Liver (tissue), 9 donors: ENCODE results near the gene GPR39. TPM values are rescaled to one million over a fixed set of nuclear protein-coding genes. Genes with fewer than 3 reads are reported as not detected.

ENCODE experiments used
- DNase-seq: peaks from one replicate; pipeline ENCODE4 v3.0.0-alpha.2; 2017; ENCODE audit warnings: low spot score
- H3K27ac ChIP-seq, 2 donors: one replicate each; pipeline ENCODE4 v1.7.0; 2013; ENCODE audit warnings: inconsistent platforms in 2 of 2, low read length in 2 of 2, control low read depth in 1 of 2, low read depth in 1 of 2, mild to moderate bottlenecking in 1 of 2
- H3K27me3 ChIP-seq, 4 donors: one replicate each; pipeline versions ENCODE4 v1.6.1 to v1.7.0; 2013; ENCODE audit warnings: low read length in 3 of 4, inconsistent platforms in 1 of 4, mild to moderate bottlenecking in 1 of 4, moderate library complexity in 1 of 4; ENCODE audit not compliant: control insufficient read depth in 4 of 4, insufficient read depth in 4 of 4
- H3K36me3 ChIP-seq, 4 donors: one replicate each; pipeline versions ENCODE4 v1.6.1 to v1.7.0; 2013; ENCODE audit warnings: low read length in 3 of 4, mild to moderate bottlenecking in 3 of 4, low read depth in 1 of 4, moderate library complexity in 1 of 4; ENCODE audit not compliant: control insufficient read depth in 4 of 4, insufficient read depth in 3 of 4
- H3K4me1 ChIP-seq, 4 donors: one replicate each; pipeline versions ENCODE4 v1.6.1 to v1.7.0; 2013; ENCODE audit warnings: low read length in 3 of 4, mild to moderate bottlenecking in 3 of 4, moderate library complexity in 1 of 4; ENCODE audit not compliant: control insufficient read depth in 4 of 4, insufficient read depth in 4 of 4
- H3K4me3 ChIP-seq, 3 donors: one replicate each; pipeline versions ENCODE4 v1.6.1 to v1.7.0; 2013; ENCODE audit warnings: low read length in 3 of 3, control low read depth in 1 of 3, low read depth in 1 of 3, mild to moderate bottlenecking in 1 of 3
- H3K9ac ChIP-seq, 2 donors: one replicate each; pipeline ENCODE4 v1.7.0; 2013; ENCODE audit warnings: low read length in 2 of 2, mild to moderate bottlenecking in 2 of 2, moderate library complexity in 2 of 2, control low read depth in 1 of 2, low read depth in 1 of 2
- H3K9me3 ChIP-seq, 4 donors: one replicate each; pipeline versions ENCODE4 v1.6.1 to v1.7.0; 2013; ENCODE audit warnings: low read length in 3 of 4; ENCODE audit not compliant: control insufficient read depth in 4 of 4
- EGR1 ChIP-seq, 2 donors: IDR thresholded peaks; 2 replicates each; pipeline ENCODE4 v1.6.1; 2016 to 2018; ENCODE audit warnings: antibody characterized with exemption in 2 of 2, low read depth in 2 of 2
- FOXA1 ChIP-seq: IDR thresholded peaks from 2 replicates; pipeline ENCODE4 v1.6.1; 2016; ENCODE audit warnings: antibody characterized with exemption
- FOXA2 ChIP-seq: IDR thresholded peaks from 2 replicates; pipeline ENCODE4 v1.6.1; 2016; ENCODE audit warnings: antibody characterized with exemption
- GABPA ChIP-seq, 2 donors: IDR thresholded peaks in 1 of 2; conservative IDR thresholded peaks in 1 of 2; 2 replicates each; pipeline ENCODE4 v1.6.1; 2016; ENCODE audit warnings: antibody characterized with exemption in 2 of 2, mild to moderate bottlenecking in 1 of 2, moderate library complexity in 1 of 2
- HNF4A ChIP-seq, 2 donors: conservative IDR thresholded peaks; 2 replicates each; pipeline ENCODE4 v1.6.1; 2016; ENCODE audit warnings: antibody characterized with exemption in 2 of 2, mild to moderate bottlenecking in 2 of 2
- HNF4G ChIP-seq: IDR thresholded peaks from 2 replicates; pipeline ENCODE4 v1.6.1; 2016; ENCODE audit warnings: antibody characterized with exemption
- JUND ChIP-seq, 2 donors: IDR thresholded peaks; 2 replicates each; pipeline ENCODE4 v1.6.1; 2016; ENCODE audit warnings: antibody characterized with exemption in 2 of 2
- NR2F2 ChIP-seq: IDR thresholded peaks from 2 replicates; pipeline ENCODE4 v1.6.1; 2016; ENCODE audit warnings: antibody characterized with exemption
- RAD21 ChIP-seq, 2 donors: IDR thresholded peaks; 2 replicates each; pipeline ENCODE4 v1.6.1; 2016; ENCODE audit warnings: antibody characterized with exemption in 2 of 2, mild to moderate bottlenecking in 2 of 2
- RXRA ChIP-seq, 2 donors: IDR thresholded peaks; 2 replicates each; pipeline ENCODE4 v1.6.1; 2017 to 2018; ENCODE audit warnings: antibody characterized with exemption in 2 of 2, mild to moderate bottlenecking in 1 of 2
- SP1 ChIP-seq: IDR thresholded peaks from 2 replicates; pipeline ENCODE4 v1.6.1; 2018; ENCODE audit warnings: antibody characterized with exemption, mild to moderate bottlenecking
- TAF1 ChIP-seq: conservative IDR thresholded peaks from 2 replicates; pipeline ENCODE4 v1.6.1; 2016; ENCODE audit warnings: antibody characterized with exemption, mild to moderate bottlenecking
- YY1 ChIP-seq: IDR thresholded peaks from 2 replicates; pipeline ENCODE4 v1.6.1; 2016; ENCODE audit warnings: antibody characterized with exemption, mild to moderate bottlenecking
- WGBS: extraction: QIAGEN DNeasy Blood & Tissue Kit; methylation state at CpG from one replicate; pipeline ENCODE4 v1.1.7; 2013; 5-methylcytosine and 5-hydroxymethylcytosine counted together
- polyA plus RNA-seq, 2 donors: library from polyadenylated mRNA; stranded (reverse) in 1 of 2; unstranded in 1 of 2; fragments of 200-250 nt in 1 of 2; fragments of >200 nt in 1 of 2; fragmentation: Nextera tagmentation in 1 of 2; extraction: Ambion mirVana in 1 of 2; gene quantifications; one replicate each; pipeline versions ENCODE4 v1.2.1 to v1.2.3, GENCODE V29; 2013 to 2015
- total RNA-seq, 2 donors: library from RNA; depleted of rRNA; stranded (reverse); fragments of >200 nt; gene quantifications; one replicate each; pipeline ENCODE4 v1.2.3, GENCODE V29; 2014
- TF ChIP-seq, protein P1 (sequence below): IDR thresholded peaks from 2 replicates; pipeline ENCODE4 v1.6.1; 2016; ENCODE audit warnings: antibody characterized with exemption, mild to moderate bottlenecking
- TF ChIP-seq, protein P2 (sequence below): fragments of 150-350 bp; IDR thresholded peaks from 2 replicates; pipeline ENCODE4 v1.5.1; 2017; ENCODE audit warnings: improper control_type of control experiment, low read depth, low read length; ENCODE audit not compliant: missing input control
- TF ChIP-seq, protein P3 (sequence below): IDR thresholded peaks from 2 replicates; pipeline ENCODE4 v1.6.1; 2016; ENCODE audit warnings: antibody characterized with exemption
- TF ChIP-seq, protein P4 (sequence below): IDR thresholded peaks from 2 replicates; pipeline ENCODE4 v1.6.1; 2016; ENCODE audit warnings: antibody characterized with exemption
- TF ChIP-seq, protein P5 (sequence below): IDR thresholded peaks from 2 replicates; pipeline ENCODE4 v1.6.1; 2016; ENCODE audit warnings: antibody characterized with exemption
- donor health status: healthy.
- donor health status: healthy.
- donor health status: healthy.
- donor health status: healthy.
- donor health status: healthy.

The GPR39 gene
- total and polyA plus RNA-seq, 4 donors, result 2.2 to 13.0 (median 2.8) TPM

DNA sequence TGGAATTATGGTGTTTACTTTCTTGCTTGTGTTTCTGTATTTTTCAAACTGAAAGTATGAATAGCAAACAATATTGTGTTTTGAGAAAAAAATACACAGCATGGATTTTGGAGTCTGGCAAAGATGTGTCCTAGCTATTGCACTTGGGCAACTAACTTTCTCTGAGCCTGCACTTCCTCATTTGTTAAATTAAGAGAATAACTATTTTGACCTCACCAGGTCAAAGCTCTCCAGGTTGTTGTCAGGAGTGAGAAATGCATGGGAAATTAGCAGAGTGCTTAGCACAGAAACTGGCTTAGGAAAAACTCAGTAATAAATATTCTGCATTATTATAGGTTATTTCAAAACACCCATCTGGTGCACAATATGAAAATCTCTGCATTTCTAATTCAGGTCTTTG, 225.2 kb downstream of the GPR39 start:
- no peaks in the 10 kb centered on the region for H3K36me3 ChIP-seq
- no peak overlapping the region for H3K9ac ChIP-seq
- no peak for DNase-seq
- TF ChIP-seq RAD21 (IDR thresholded peaks at IDR 0.05) (no peak), RXRA (IDR thresholded peaks at IDR 0.05) (peak; percentile 12 to 30), FOXA1 (no peak)
- TF ChIP-seq, protein P1, sequence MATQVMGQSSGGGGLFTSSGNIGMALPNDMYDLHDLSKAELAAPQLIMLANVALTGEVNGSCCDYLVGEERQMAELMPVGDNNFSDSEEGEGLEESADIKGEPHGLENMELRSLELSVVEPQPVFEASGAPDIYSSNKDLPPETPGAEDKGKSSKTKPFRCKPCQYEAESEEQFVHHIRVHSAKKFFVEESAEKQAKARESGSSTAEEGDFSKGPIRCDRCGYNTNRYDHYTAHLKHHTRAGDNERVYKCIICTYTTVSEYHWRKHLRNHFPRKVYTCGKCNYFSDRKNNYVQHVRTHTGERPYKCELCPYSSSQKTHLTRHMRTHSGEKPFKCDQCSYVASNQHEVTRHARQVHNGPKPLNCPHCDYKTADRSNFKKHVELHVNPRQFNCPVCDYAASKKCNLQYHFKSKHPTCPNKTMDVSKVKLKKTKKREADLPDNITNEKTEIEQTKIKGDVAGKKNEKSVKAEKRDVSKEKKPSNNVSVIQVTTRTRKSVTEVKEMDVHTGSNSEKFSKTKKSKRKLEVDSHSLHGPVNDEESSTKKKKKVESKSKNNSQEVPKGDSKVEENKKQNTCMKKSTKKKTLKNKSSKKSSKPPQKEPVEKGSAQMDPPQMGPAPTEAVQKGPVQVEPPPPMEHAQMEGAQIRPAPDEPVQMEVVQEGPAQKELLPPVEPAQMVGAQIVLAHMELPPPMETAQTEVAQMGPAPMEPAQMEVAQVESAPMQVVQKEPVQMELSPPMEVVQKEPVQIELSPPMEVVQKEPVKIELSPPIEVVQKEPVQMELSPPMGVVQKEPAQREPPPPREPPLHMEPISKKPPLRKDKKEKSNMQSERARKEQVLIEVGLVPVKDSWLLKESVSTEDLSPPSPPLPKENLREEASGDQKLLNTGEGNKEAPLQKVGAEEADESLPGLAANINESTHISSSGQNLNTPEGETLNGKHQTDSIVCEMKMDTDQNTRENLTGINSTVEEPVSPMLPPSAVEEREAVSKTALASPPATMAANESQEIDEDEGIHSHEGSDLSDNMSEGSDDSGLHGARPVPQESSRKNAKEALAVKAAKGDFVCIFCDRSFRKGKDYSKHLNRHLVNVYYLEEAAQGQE, result no peak
- peaks cover 2 to 18% (median 13%) of the 10 kb centered on the region in 4 donors for H3K4me1 ChIP-seq
- no peak overlapping the region for H3K27ac ChIP-seq
- H3K4me3 ChIP-seq, result no peak overlapping the region
- no peaks in the 10 kb centered on the region for H3K9me3 ChIP-seq
- no peaks in the 10 kb centered on the region for H3K27me3 ChIP-seq

DNA sequence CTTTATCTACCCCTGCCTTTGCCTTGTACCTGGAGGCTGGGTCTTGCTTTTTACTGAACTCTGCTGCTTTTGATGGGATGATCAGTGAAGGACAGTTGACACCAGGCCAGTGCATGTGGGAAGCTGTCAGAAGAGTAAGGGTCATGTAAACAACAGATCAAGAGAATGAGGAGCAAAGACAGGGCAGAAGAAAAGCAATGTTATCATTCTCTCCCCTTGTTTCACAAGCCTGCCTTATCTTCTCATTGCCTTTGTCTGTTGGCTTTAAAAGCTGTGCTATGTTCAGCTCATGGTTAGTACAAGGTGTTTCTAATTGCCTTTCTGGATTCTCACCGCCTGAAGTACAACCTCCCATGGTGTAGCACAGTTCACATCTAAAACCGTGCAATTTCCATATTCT, 225.8 kb downstream of the GPR39 start:
- Histone ChIP-seq H3K4me1 (peaks cover 2 to 16% (median 13%) of the 10 kb centered on the region in 4 donors), H3K27ac (no peak overlapping the region)
- WGBS, result 29% methylated on average over 2 of the region's 2 CpGs

More for the DNA sequence above, 225.8 kb downstream of the GPR39 start:
- no peaks in the 10 kb centered on the region for H3K36me3 ChIP-seq
- TF ChIP-seq SP1 (peak; percentile 62), HNF4G (peak; percentile 6), FOXA1 (peak; percentile 49), JUND (IDR thresholded peaks at IDR 0.05) (peak in 1 of 2 donors; percentile 66), EGR1 (IDR thresholded peaks at IDR 0.05; ENCODE audit: low read depth in 2 of 2) (no peak), TAF1 (no peak), NR2F2 (peak; percentile 18), RAD21 (IDR thresholded peaks at IDR 0.05) (peak; percentile 25 to 48), FOXA2 (peak; percentile 80), RXRA (IDR thresholded peaks at IDR 0.05) (peak; percentile 59 to 80), HNF4A (conservative IDR thresholded peaks at IDR 0.05) (peak; percentile 78 to 83), GABPA (IDR thresholded peaks at IDR 0.05 in 1 of 2, conservative IDR thresholded peaks at IDR 0.05 in 1 of 2) (no peak), YY1 (peak; percentile 36)
- TF ChIP-seq, protein P2, sequence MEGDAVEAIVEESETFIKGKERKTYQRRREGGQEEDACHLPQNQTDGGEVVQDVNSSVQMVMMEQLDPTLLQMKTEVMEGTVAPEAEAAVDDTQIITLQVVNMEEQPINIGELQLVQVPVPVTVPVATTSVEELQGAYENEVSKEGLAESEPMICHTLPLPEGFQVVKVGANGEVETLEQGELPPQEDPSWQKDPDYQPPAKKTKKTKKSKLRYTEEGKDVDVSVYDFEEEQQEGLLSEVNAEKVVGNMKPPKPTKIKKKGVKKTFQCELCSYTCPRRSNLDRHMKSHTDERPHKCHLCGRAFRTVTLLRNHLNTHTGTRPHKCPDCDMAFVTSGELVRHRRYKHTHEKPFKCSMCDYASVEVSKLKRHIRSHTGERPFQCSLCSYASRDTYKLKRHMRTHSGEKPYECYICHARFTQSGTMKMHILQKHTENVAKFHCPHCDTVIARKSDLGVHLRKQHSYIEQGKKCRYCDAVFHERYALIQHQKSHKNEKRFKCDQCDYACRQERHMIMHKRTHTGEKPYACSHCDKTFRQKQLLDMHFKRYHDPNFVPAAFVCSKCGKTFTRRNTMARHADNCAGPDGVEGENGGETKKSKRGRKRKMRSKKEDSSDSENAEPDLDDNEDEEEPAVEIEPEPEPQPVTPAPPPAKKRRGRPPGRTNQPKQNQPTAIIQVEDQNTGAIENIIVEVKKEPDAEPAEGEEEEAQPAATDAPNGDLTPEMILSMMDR, result no peak
- TF ChIP-seq, protein P1, result peak; percentile 50
- TF ChIP-seq, protein P3, sequence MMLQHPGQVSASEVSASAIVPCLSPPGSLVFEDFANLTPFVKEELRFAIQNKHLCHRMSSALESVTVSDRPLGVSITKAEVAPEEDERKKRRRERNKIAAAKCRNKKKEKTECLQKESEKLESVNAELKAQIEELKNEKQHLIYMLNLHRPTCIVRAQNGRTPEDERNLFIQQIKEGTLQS, result no peak
- TF ChIP-seq, protein P4, sequence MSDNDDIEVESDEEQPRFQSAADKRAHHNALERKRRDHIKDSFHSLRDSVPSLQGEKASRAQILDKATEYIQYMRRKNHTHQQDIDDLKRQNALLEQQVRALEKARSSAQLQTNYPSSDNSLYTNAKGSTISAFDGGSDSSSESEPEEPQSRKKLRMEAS, result peak; percentile 65
- TF ChIP-seq, protein P5, sequence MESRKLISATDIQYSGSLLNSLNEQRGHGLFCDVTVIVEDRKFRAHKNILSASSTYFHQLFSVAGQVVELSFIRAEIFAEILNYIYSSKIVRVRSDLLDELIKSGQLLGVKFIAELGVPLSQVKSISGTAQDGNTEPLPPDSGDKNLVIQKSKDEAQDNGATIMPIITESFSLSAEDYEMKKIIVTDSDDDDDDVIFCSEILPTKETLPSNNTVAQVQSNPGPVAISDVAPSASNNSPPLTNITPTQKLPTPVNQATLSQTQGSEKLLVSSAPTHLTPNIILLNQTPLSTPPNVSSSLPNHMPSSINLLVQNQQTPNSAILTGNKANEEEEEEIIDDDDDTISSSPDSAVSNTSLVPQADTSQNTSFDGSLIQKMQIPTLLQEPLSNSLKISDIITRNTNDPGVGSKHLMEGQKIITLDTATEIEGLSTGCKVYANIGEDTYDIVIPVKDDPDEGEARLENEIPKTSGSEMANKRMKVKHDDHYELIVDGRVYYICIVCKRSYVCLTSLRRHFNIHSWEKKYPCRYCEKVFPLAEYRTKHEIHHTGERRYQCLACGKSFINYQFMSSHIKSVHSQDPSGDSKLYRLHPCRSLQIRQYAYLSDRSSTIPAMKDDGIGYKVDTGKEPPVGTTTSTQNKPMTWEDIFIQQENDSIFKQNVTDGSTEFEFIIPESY, result no peak
- H3K9ac ChIP-seq, result no peak overlapping the region
- no peaks in the 10 kb centered on the region for H3K27me3 ChIP-seq
- DNase-seq, result no peak
- no peaks in the 10 kb centered on the region for H3K9me3 ChIP-seq
- no peak overlapping the region for H3K4me3 ChIP-seq
